ENCODE measurements around the gene IHH.

IHH gene

DNA sequence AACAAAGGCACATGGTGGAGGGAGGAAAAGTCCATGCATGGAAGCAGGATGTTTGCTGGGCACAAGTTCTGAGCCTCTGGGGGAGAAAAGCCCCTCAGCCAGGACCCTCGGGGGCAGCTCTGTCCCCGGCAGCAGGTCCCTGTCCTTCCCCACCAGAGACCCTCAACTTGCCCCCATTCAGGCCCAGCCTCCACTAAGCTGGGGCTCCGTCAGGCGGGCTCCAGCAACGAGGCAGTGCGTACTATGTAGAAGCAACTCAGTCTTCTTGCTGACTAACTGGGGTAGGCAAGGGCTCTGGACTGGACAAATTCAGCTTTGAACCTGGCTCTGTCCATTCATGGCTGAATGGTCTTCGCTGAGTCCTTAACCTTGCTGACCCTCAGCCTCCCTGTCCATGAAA is 42.4 kb downstream of the IHH start:
- no peak for FAIRE-seq

DNA sequence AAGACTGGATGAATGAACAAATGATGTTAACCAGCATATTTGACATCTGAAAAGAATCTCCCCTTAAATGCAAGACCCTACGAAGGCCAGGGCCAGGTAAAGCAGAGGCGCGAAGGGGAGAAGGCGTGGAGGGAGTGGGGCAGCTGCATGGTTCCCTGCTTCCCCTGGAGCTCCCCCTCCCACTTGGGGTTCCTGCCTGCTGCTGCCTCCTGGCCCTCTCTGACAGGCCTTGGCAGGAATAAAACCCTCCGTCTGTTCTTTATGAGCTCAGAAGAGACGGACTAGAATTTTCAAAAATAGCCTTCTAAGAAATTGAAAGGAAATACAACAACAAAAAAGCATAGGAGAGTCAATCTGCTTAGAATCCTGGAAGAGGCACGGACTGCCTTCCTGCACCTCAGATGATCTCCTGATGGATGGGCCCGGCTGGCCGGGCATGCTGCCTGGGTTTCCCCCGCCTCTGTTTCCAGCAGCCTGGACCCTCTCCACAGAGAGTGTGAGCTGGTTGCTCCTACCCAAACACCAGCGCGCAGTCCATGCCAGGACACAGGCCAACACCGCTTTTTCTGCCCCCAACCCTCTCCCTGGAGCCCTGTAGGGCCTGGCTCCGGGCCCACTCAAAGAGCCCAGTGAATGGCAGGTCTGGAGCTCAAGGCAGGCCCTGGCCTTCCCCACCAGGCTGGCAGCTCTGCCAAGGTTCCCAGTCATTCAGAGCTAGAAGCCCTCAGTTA is 43.4 kb downstream of the IHH start:
- no peak for FAIRE-seq

DNA sequence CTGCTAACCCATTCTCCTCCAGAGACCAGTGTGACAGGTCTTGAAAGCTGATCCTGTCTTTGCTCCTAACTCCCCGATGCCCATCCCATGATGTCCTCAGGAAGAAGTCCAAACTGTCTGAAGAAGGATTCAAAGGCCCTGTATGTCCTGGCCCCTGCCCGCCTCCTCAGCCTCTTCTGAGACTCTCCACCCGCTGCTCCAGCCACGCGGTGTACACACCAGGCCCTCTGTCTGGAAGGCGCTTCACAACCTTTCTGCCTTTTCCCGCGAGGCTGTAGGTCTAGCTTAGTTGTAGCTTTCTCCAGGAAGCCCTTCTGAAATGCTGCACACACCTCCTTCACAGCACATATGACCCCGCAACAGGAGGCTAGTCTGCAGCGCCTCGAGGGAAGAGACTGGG is 44.0 kb downstream of the IHH start:
- FAIRE-seq = no peak

DNA sequence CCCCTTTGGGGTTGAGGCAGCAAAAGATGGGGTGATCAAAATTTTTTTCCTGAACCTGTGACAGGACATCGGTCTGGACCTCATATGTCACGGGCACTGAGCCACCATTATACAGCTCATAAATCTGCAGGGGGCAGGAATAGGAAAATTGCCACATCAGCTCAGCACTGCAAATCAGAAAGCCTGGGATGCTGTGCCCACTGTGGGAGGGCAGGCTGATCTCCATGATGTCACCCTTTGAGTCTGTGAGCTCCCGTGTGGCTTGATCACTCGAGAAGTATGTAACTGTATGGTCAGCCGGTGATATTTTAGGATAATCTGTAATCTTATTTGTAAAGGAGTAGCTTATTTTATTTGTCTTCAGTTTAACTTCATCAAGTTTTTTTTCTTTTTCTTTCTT is 49.8 kb downstream of the IHH start:
- FAIRE-seq = no peak

DNA sequence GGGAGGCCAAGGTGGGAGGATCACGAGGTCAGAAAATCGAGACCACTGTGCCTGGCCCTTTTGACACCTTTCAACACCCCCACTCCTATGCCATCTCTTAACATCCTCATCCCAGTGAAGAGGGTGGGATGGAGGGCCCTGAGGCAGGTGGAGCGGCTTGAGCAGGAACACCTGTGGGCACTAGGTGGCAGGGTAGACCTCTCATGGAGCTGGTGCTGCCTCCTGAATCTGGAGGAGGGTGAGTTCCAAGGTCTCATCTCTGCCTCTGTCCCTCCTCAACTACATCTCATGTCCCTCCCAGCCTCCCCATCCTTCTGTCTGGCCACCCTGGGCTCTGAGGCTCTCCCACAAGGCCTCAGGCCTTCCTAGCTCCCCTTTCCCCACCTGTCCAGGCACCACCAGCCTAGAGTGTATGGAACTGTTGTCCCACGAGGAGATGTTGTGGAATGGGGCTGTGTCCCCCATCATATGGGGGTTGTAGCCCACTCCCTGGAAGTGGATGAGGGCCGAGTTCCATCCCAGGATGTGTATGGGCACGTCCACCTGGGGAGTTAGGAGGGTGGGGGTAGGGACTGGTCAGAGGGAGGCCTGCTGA is 50.5 kb downstream of the IHH start:
- FAIRE-seq = no peak

DNA sequence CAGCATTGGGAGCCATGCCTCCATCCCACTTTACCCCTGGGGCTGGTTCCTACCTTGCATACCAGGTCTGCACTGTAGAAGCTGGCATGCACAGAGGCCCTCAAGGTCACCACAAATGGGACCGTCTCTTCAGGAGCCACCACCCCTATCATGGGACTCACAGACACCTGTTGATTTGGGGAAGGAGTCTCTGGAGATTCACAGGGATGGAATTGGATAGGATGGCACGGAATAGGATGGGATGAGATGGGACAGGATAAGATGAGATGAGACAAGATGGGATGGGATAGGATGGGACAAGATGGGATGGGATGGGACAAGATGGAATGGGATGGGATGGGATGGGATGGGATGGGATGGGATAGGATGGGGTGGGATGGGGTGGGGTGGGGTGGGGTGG is 51.4 kb downstream of the IHH start:
- no peak for FAIRE-seq

Data from islet of Langerhans (tissue), 1 donor.